ENCODE data around the gene LRP1. TPM values are rescaled to one million over a fixed set of nuclear protein-coding genes. Genes with fewer than 3 reads are reported as not detected.

LRP1 gene
- total RNA-seq, 1 donor from 2014 or later = 261 TPM

GRCh38 chr12:57089271-57090245 is 38.7 kb upstream of the LRP1 start:
- H3K9me3 ChIP-seq = no peaks in the 10 kb centered on the region
- H3K27ac ChIP-seq = peak overlapping the region; percentile 87
- peak; percentile 91 for DNase-seq
- H3K4me3 ChIP-seq = peak overlapping the region; percentile 88
- H3K4me1 ChIP-seq = peaks cover 46% of the 10 kb centered on the region
- H3K36me3 ChIP-seq = peaks cover 26% of the 10 kb centered on the region
- peak; percentile 3 for ATAC-seq
- no peak for TF ChIP-seq CTCF (IDR thresholded peaks at IDR 0.05)
- intact Hi-C loops (cut with DNase I) = no loop called here
- no peaks in the 10 kb centered on the region for H3K27me3 ChIP-seq

GRCh38 chr12:57090490-57090889 is 37.8 kb upstream of the LRP1 start:
- DNase-seq (no peak), ATAC-seq (no peak)
- no peaks in the 10 kb centered on the region for H3K9me3 ChIP-seq
- H3K27ac ChIP-seq = peak overlapping the region; percentile 87
- H3K4me3 ChIP-seq = peak overlapping the region; percentile 88
- intact Hi-C loops (cut with DNase I) = no loop called here
- no peaks in the 10 kb centered on the region for H3K27me3 ChIP-seq
- peaks cover 49% of the 10 kb centered on the region for H3K4me1 ChIP-seq
- H3K36me3 ChIP-seq = peaks cover 36% of the 10 kb centered on the region
- no peak for TF ChIP-seq CTCF (IDR thresholded peaks at IDR 0.05)

- intact Hi-C loops (cut with DNase I) = no loop called here
- Histone ChIP-seq H3K27ac (peak overlapping the region; percentile 87), H3K9me3 (no peaks in the 10 kb centered on the region), H3K36me3 (peaks cover 41% of the 10 kb centered on the region), H3K4me3 (peak overlapping the region; percentile 88), H3K4me1 (peaks cover 47% of the 10 kb centered on the region), H3K27me3 (no peaks in the 10 kb centered on the region)
- ATAC-seq = no peak
- no peak for TF ChIP-seq CTCF (IDR thresholded peaks at IDR 0.05)
- DNase-seq = no peak
Observed at GRCh38 chr12:57090924-57091637, 37.2 kb upstream of the LRP1 start.

GRCh38 chr12:57091638-57092528 is 36.4 kb upstream of the LRP1 start:
- Histone ChIP-seq H3K4me3 (peak overlapping the region; percentile 88), H3K9me3 (no peaks in the 10 kb centered on the region), H3K4me1 (peaks cover 45% of the 10 kb centered on the region), H3K27ac (peak overlapping the region; percentile 87), H3K27me3 (no peaks in the 10 kb centered on the region), H3K36me3 (peaks cover 49% of the 10 kb centered on the region)
- TF ChIP-seq CTCF (IDR thresholded peaks at IDR 0.05) = no peak
- intact Hi-C loops (cut with DNase I) = no loop called here
- no peak for ATAC-seq
- DNase-seq = no peak

GRCh38 chr12:57092529-57092862 is 35.8 kb upstream of the LRP1 start:
- Histone ChIP-seq H3K27ac (peak overlapping the region; percentile 9), H3K4me1 (peaks cover 45% of the 10 kb centered on the region), H3K27me3 (no peaks in the 10 kb centered on the region), H3K36me3 (peaks cover 56% of the 10 kb centered on the region), H3K9me3 (no peaks in the 10 kb centered on the region), H3K4me3 (no peak overlapping the region)
- ATAC-seq = no peak
- intact Hi-C loops (cut with DNase I) = no loop called here
- DNase-seq = no peak
- TF ChIP-seq CTCF (IDR thresholded peaks at IDR 0.05) = no peak

Data from upper lobe of right lung (tissue), 1 donor.